Sigmoid colon (tissue), 4 donors: ENCODE data around the gene TUBA3E.

Experiments used
- CTCF ChIP-seq, 4 experiments: fragments of 450-650 bp in 3 of 4; fragments of 200-600 bp in 1 of 4; IDR thresholded peaks; one replicate each; pipeline ENCODE4 v1.5.1; 2016 to 2019; ENCODE audit warnings: antibody characterized with exemption in 4 of 4, mild to moderate bottlenecking in 3 of 4, moderate library complexity in 2 of 4
- EP300 ChIP-seq, 4 donors: sonication (generic); formaldehyde crosslinking; IDR thresholded peaks; one replicate each; pipeline ENCODE4 v1.6.1; 2017; ENCODE audit warnings: antibody characterized with exemption in 4 of 4
- POLR2A ChIP-seq, 2 donors: fragments of 450-650 bp; IDR thresholded peaks; one replicate each; pipeline ENCODE4 v1.6.1; 2016; ENCODE audit warnings: antibody characterized with exemption in 2 of 2, mild to moderate bottlenecking in 2 of 2, moderate library complexity in 2 of 2
- POLR2AphosphoS5 ChIP-seq, 4 donors: sonication (generic); formaldehyde crosslinking; IDR thresholded peaks; one replicate each; pipeline ENCODE4 v1.6.1; 2017; ENCODE audit warnings: antibody characterized with exemption in 4 of 4

DNA sequence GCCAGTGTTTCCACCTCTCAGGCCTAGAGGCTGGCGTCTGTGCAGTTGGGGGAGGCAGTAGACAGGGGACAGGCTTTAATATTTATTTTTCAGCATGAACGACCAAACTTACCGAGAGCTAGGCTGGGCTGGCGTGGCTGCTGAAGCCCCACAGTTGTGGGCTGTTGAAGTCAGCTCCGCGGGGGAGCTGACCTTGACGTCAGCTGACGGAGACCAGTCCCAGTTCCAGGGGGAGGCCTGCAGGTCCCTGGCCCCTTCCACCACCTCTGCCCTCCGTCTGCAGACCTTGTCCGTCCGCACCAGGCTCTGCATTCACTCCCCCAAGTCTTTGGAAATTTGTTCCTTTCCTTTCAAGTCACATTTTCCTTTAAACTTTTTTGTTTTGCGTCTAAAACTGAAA lies 33.4 kb upstream of the TUBA3E start:
- TF ChIP-seq CTCF (IDR thresholded peaks at IDR 0.05) (no peak), POLR2A (IDR thresholded peaks at IDR 0.05) (no peak), POLR2AphosphoS5 (IDR thresholded peaks at IDR 0.05) (no peak), EP300 (IDR thresholded peaks at IDR 0.05) (no peak)
